HUES6 (cell line): ENCODE measurements around the gene NINJ1.

Experiments
- H3K27ac ChIP-seq: 2 replicates; pipeline ENCODE4 v1.7.0; 2013; ENCODE audit warnings: low read depth, mild to moderate bottlenecking, low read length, inconsistent platforms
- H3K27me3 ChIP-seq: 2 replicates; pipeline ENCODE4 v1.6.1; 2013; ENCODE audit warnings: low read length; ENCODE audit not compliant: control insufficient read depth, insufficient read depth
- H3K36me3 ChIP-seq: 2 replicates; pipeline ENCODE4 v1.6.1; 2013; ENCODE audit warnings: low read length; ENCODE audit not compliant: control insufficient read depth, insufficient read depth
- H3K4me1 ChIP-seq: 2 replicates; pipeline ENCODE4 v1.6.1; 2013; ENCODE audit warnings: low read length; ENCODE audit not compliant: control insufficient read depth, insufficient read depth
- H3K4me3 ChIP-seq: 2 replicates; pipeline ENCODE4 v1.5.1; 2013; ENCODE audit warnings: low read depth, low read length
- H3K9ac ChIP-seq: one replicate; pipeline ENCODE4 v1.6.1; 2013; ENCODE audit warnings: mild to moderate bottlenecking, low read length
- H3K9me3 ChIP-seq: 2 replicates; pipeline ENCODE4 v1.6.1; 2013; ENCODE audit warnings: low read depth, low read length; ENCODE audit not compliant: control insufficient read depth, insufficient read depth

The NINJ1 gene

GRCh38 chr9:93172666-93173364 lies 38.8 kb upstream of the NINJ1 start:
- H3K9ac ChIP-seq: no peak overlapping the region
- no peak overlapping the region for H3K4me3 ChIP-seq
- H3K9me3 ChIP-seq: no peaks in the 10 kb centered on the region
- no peaks in the 10 kb centered on the region; the same call in 1 of the 2 replicates for H3K4me1 ChIP-seq
- H3K27me3 ChIP-seq: no peaks in the 10 kb centered on the region
- H3K27ac ChIP-seq: no peak overlapping the region
- H3K36me3 ChIP-seq: no peaks in the 10 kb centered on the region

- Histone ChIP-seq H3K27me3 (no peaks in the 10 kb centered on the region), H3K9me3 (no peaks in the 10 kb centered on the region), H3K4me3 (no peak overlapping the region), H3K27ac (no peak overlapping the region), H3K36me3 (no peaks in the 10 kb centered on the region), H3K4me1 (no peaks in the 10 kb centered on the region; the same call in 1 of the 2 replicates), H3K9ac (no peak overlapping the region)
These were observed 37.4 kb upstream of the NINJ1 start for GRCh38 chr9:93171261-93171990.

- Histone ChIP-seq H3K27me3 (no peaks in the 10 kb centered on the region), H3K4me3 (no peak overlapping the region), H3K9ac (no peak overlapping the region), H3K27ac (no peak overlapping the region), H3K36me3 (no peaks in the 10 kb centered on the region), H3K9me3 (no peaks in the 10 kb centered on the region), H3K4me1 (no peaks in the 10 kb centered on the region; the same call in 1 of the 2 replicates)
These were observed 36.5 kb upstream of the NINJ1 start for GRCh38 chr9:93170571-93170970.

GRCh38 chr9:93169444-93169843 lies 35.4 kb upstream of the NINJ1 start:
- H3K4me1 ChIP-seq: no peaks in the 10 kb centered on the region; the same call in 1 of the 2 replicates
- H3K27me3 ChIP-seq: no peaks in the 10 kb centered on the region
- no peak overlapping the region for H3K4me3 ChIP-seq
- no peaks in the 10 kb centered on the region for H3K9me3 ChIP-seq
- H3K36me3 ChIP-seq: no peaks in the 10 kb centered on the region
- no peak overlapping the region for H3K27ac ChIP-seq
- no peak overlapping the region for H3K9ac ChIP-seq

- Histone ChIP-seq H3K4me1 (no peaks in the 10 kb centered on the region; the same call in 1 of the 2 replicates), H3K9ac (no peak overlapping the region), H3K27ac (no peak overlapping the region), H3K4me3 (no peak overlapping the region), H3K36me3 (no peaks in the 10 kb centered on the region), H3K9me3 (no peaks in the 10 kb centered on the region), H3K27me3 (no peaks in the 10 kb centered on the region)
These were observed 34.5 kb upstream of the NINJ1 start for GRCh38 chr9:93168581-93168980.

- no peaks in the 10 kb centered on the region for H3K27me3 ChIP-seq
- no peaks in the 10 kb centered on the region for H3K36me3 ChIP-seq
- no peak overlapping the region for H3K27ac ChIP-seq
- no peaks in the 10 kb centered on the region for H3K9me3 ChIP-seq
- H3K4me3 ChIP-seq: no peak overlapping the region
- no peaks in the 10 kb centered on the region for H3K4me1 ChIP-seq
- no peak overlapping the region for H3K9ac ChIP-seq
These were observed 33.8 kb upstream of the NINJ1 start for GRCh38 chr9:93167838-93168237.

GRCh38 chr9:93167185-93167584 lies 33.1 kb upstream of the NINJ1 start:
- Histone ChIP-seq H3K9me3 (no peaks in the 10 kb centered on the region), H3K27me3 (no peaks in the 10 kb centered on the region), H3K4me3 (no peak overlapping the region), H3K36me3 (no peaks in the 10 kb centered on the region), H3K9ac (no peak overlapping the region), H3K27ac (no peak overlapping the region), H3K4me1 (no peaks in the 10 kb centered on the region)

- H3K27ac ChIP-seq: no peak overlapping the region
- no peaks in the 10 kb centered on the region for H3K9me3 ChIP-seq
- no peaks in the 10 kb centered on the region for H3K4me1 ChIP-seq
- no peak overlapping the region for H3K4me3 ChIP-seq
- no peaks in the 10 kb centered on the region for H3K27me3 ChIP-seq
- H3K36me3 ChIP-seq: no peaks in the 10 kb centered on the region
- H3K9ac ChIP-seq: no peak overlapping the region
These were observed 32.6 kb upstream of the NINJ1 start for GRCh38 chr9:93166699-93167098.

GRCh38 chr9:93164085-93164484 lies 30.0 kb upstream of the NINJ1 start:
- Histone ChIP-seq H3K36me3 (no peaks in the 10 kb centered on the region), H3K4me1 (peaks cover 4% of the 10 kb centered on the region; the same call in 1 of the 2 replicates), H3K9me3 (no peaks in the 10 kb centered on the region), H3K27ac (no peak overlapping the region), H3K9ac (no peak overlapping the region), H3K4me3 (no peak overlapping the region), H3K27me3 (no peaks in the 10 kb centered on the region)

- peaks cover 4% of the 10 kb centered on the region; the same call in 1 of the 2 replicates for H3K4me1 ChIP-seq
- no peaks in the 10 kb centered on the region for H3K9me3 ChIP-seq
- no peaks in the 10 kb centered on the region for H3K36me3 ChIP-seq
- H3K27me3 ChIP-seq: no peaks in the 10 kb centered on the region
- no peak overlapping the region for H3K4me3 ChIP-seq
- no peak overlapping the region for H3K27ac ChIP-seq
- H3K9ac ChIP-seq: no peak overlapping the region
These were observed 27.9 kb upstream of the NINJ1 start for GRCh38 chr9:93161786-93162562.
